Measurements from ENCODE around the gene TREX2.

Gene TREX2

DNA sequence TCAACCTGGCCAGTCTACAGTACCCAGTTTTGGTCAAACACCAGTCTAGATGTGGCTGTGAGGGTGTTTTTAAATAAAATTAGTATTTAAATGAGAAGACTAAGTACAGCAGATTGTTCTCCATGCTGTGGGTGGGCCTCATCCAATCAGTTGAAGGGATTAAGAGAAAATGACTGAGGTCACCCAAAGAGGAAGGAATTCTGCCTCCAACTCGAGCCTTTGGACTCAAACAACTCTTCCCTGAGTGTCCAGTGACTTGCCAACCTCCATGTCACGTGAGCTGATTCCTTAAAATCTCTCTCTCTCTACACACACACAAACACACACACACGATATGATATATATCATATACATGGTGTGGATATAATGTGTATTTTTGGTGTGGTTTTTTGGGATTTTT lies 10.0 kb downstream of the TREX2 start:
- DNase-seq (ENCODE audit: low read depth): no peak

- no peak for DNase-seq (ENCODE audit: low read depth)
Measured at GRCh38 chrX:153434801-153435200, 11.1 kb downstream of the TREX2 start.

DNA sequence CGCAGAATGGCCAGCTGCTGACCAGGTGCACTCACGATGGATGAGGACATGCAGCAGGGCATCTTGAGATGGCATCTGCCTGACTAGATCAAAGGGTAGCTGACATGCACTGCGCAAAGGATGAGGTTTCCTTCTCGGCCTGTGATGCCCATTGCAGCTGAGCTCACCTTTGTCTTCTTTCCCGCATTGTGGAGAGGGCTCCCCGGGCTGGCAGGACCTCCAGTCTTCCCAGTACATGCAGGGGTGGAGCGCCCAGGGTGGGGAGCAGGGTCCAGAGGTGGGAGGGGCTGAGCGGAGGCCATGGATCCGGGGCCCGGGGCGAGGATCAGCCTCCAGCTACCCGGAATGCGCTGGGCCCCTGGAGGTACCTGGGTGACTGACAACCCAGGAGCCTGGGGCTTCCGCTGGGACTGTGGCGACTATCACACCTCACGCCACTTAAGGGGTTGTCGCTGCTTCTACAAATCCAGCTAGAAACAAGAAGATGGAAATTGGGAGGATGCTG lies 12.0 kb downstream of the TREX2 start:
- no peak for DNase-seq (ENCODE audit: low read depth)

DNA sequence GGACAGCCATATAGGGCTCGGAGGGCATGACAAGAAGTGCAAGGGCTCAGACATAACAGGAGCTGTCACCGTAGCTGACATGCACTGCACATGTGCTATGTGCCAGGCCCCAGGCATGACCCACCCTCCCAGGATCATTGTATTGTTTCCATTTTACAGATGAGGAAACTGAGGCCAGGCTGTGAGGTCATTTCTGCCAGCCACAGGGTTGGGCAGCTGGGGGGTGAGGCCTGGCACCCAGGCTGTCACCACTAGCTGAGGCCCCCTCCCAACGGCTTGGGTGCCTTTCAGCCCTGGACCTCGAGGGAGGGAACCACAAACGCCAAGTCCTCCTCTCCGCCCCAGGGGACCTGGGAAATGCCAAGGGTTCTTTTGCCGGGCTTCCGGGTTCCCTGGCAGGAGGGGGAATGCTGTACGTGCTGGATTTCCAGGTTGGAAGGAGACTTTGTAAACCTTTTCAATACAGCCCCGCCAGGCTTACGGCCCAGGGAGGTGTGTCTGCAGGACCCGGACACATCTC lies 12.6 kb downstream of the TREX2 start:
- no peak for DNase-seq (ENCODE audit: low read depth)

GRCh38 chrX:153430796-153431195 lies 15.1 kb downstream of the TREX2 start:
- no peak for DNase-seq (ENCODE audit: low read depth)

DNA sequence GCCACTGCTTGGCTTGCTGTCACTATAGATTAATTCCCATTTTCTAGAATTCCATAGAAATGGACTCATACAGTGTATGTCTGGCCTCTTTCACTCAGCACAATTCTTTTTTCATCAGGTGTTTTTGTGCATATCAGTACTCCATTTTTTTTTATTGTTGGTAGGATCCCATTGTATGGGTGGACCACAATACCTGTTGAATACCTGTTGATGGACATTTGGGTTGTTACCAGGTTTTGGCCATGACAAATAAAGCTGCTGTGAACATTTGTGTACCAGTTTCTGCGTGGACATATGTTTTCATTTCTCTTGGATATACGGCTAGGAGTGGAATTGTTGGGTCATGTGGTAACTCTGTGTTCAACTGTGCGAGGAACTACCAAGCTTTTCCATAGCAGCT lies 19.7 kb downstream of the TREX2 start:
- no peak for DNase-seq (ENCODE audit: low read depth)

DNA sequence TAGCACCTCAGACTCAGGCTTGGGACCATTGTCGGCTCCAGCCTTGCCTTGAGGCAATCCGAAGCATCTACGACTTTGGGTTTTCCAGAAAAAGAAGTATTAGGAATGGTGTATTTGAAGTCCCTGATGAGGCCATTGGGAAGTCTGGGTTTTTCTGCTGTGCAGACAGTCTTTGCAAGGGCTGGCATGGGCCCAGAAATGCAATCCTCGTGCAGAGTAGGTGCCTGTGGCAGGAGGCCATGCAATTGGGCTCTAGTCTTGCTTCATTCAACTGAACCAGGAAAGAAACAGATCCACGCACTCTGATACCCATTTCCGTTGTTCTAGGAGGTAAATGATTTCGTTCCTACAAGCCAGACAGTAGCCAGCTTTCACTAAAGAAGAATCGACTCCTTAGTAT lies 22.2 kb downstream of the TREX2 start:
- DNase-seq (ENCODE audit: low read depth): no peak

GRCh38 chrX:153421856-153422255 lies 24.0 kb downstream of the TREX2 start:
- no peak for DNase-seq (ENCODE audit: low read depth)

DNA sequence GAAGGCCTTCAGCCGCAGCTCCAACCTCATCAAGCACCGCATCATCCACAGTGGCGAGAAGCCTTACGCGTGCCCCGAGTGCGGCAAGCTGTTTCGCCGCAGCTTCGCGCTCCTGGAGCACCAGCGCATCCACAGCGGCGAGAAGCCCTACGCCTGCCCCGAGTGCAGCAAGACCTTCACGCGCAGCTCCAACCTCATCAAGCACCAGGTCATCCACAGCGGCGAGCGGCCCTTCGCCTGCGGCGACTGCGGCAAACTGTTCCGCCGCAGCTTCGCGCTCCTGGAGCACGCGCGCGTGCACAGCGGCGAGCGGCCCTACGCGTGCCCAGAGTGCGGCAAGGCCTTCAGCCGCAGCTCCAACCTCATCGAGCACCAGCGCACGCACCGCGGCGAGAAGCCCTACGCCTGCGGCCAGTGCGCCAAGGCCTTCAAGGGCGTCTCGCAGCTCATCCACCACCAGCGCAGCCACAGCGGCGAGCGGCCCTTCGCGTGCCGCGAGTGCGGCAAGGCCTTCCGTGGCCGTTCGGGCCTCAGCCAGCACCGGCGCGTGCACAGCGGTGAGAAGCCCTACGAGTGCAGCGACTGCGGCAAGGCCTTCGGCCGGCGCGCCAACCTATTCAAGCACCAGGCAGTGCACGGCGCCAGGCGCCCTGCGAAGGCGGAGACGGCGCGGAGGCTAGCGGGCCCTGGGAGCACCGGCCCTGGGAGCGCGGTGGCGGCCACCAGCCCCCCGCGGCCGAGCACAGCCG lies 24.8 kb downstream of the TREX2 start:
- no peak for DNase-seq (ENCODE audit: low read depth)

DNA sequence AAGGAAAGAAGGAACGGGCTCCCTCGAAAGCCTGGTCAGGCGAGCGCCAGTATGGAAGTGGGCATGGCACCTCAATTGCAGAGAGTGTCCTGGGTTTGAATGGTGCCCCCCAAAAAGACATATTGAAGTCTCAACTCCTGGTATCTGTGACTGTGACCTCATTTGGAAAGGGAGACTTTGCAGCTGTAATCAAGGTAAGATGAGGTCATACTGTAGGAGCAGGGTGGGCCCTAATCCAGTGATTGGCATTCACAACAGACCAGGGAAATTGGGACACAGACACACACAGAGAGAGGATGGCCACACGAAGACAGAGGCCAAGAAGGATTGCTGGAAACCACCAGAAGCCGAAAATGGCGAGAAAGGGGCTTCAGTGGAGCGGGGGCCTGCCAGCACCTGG lies 28.2 kb downstream of the TREX2 start:
- DNase-seq (ENCODE audit: low read depth): no peak

GRCh38 chrX:153416781-153417450 lies 28.9 kb downstream of the TREX2 start:
- DNase-seq (ENCODE audit: low read depth): no peak

DNA sequence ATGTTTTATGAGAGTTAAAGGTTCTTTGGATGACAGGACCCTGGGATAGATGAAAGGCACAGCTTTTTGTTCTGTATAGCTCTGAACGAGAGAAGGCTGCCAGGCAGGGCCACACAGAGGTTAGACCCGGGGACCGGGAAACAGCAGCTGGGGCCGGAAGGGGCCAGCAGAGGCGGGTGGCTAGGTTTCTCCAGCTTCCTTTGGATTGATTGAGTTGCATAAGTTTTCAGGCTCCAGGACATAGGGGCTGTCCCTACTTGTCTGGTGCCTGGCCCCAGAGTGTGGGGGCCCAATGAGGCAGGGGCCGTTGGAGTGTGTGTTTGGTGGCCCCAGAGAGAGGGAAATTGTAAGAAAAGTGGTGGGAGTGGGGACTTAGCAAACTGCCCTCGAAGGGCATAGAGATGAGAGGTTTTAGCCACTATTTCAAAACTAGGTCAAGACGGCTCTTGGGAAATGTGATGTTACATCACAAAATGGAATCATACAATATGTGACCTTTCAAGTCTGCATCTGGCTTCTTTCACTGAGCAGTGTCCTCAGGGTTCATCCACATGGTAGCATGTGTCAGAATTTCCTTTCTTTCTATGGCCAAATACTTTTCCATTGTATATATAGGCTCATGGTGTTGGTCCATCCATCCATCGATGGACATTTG lies 30.9 kb downstream of the TREX2 start:
- DNase-seq (ENCODE audit: low read depth): peak; percentile 6

GRCh38 chrX:153413731-153414130 lies 32.1 kb downstream of the TREX2 start:
- no peak for DNase-seq (ENCODE audit: low read depth)

- no peak for DNase-seq (ENCODE audit: low read depth)
Measured at GRCh38 chrX:153412746-153413720, 32.8 kb downstream of the TREX2 start.

- no peak for DNase-seq (ENCODE audit: low read depth)
Measured at GRCh38 chrX:153411988-153412574, 33.8 kb downstream of the TREX2 start.

GRCh38 chrX:153411255-153411987 lies 34.4 kb downstream of the TREX2 start, which contains the start of gene ZFP92:
TSS of gene ZFP92 (plus strand) at chrX:153411472. CDS start at chrX:153418323, 6,851 bp downstream.
- DNase-seq (ENCODE audit: low read depth): no peak

DNA sequence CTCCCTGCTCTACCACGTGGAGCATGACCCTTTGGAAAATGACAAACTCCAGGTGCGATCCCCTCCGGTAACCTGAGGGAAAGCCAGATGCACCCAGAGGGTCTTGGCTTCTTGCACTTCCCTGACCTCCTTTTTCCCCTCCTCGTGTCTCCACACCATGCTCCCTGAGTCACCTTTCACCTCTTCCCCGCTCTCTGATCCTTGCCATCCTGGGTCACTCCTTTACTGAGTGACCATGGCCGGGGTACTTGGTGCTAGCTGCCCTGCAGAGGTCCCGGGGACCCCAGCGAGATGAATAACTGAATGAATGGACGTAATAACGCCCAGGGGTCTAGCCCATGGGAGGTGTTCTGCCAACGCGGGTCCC lies 35.0 kb downstream of the TREX2 start:
- no peak for DNase-seq (ENCODE audit: low read depth)

GRCh38 chrX:153410373-153410772 lies 35.5 kb downstream of the TREX2 start:
- no peak for DNase-seq (ENCODE audit: low read depth)

DNA sequence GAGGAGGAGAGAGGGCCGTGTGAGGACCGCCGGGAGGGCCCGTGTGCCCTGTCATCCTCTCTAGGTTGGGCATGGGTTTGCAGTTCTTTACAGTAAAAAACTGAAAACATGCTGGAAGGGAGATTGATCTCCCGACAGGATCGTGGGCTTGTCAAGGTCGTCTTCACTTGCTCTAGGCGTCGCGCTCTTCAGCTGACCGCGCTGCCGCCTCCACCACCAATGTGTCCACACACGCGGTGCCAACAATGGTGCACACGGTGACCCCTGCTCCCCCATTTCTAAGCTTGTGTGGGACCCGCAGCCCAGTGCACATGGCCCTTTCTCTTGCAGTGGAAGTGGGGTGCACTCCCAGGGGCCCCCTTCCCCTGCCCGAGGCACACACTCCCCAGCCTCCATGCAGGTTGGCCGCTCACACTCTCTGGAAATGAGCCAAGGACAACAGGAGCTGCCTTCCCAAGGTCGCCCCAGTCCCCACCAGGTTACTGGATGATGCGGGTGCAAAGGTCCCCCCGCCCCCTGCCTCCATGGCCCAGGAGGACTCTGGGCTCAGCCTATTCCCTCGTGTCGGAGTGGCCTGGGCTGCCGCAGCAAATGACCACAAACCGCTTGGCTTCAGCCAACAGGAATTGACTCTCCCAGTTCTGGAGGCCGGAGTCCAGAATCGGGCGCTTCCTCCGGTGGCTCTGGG lies 36.3 kb downstream of the TREX2 start:
- no peak for DNase-seq (ENCODE audit: low read depth)

DNA sequence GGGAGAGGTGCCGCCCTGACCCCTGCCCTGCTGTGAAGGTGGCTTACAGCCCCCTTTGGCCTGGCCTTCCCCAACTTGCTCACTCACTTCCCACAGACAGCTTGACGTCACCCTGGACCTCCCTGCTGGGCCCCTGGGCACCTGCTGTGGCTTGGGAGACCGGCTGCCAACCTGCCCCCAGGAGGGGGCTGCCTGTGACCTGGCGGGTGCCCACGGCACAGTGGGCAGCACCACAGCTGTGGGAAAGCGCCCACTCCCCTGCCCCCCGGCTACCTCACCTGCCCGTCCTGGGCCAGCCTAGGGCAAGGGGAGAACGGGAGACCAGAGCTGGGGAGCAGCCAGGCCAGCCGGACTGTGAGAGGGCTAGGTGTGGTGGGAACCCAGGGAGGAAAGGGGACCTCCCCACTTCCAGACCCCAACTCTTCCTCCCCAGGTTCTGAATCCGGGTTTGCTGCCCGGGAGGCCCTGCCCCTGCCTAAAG lies 36.9 kb downstream of the TREX2 start:
- no peak for DNase-seq (ENCODE audit: low read depth)
